ENCODE data around the gene CNGA2.
A peak's percentile ranks its signal among the peaks of the same experiment; 100 is the strongest.
"Not testable (repeated sequence)": the region's sequence is repeated elsewhere in the genome, so short reads cannot be mapped to it uniquely, and the experiment has no call there.

CNGA2 gene

GRCh38 chrX:151734446-151734845 lies at the start of gene CNGA2:
TSS of gene CNGA2 (plus strand) at chrX:151734746. CDS start at chrX:151738484, 3,738 bp downstream.
- DNase-seq (ENCODE audit: low read depth, low spot score): no peak

- no peak for DNase-seq (ENCODE audit: low read depth, low spot score)
Measured at GRCh38 chrX:151687635-151688034, 46.9 kb upstream of the CNGA2 start.

GRCh38 chrX:151688695-151689094 lies 45.9 kb upstream of the CNGA2 start:
- no peak for DNase-seq (ENCODE audit: low read depth, low spot score)

GRCh38 chrX:151692825-151693224 lies 41.7 kb upstream of the CNGA2 start:
- DNase-seq (ENCODE audit: low read depth, low spot score): no peak

GRCh38 chrX:151694121-151694520 lies 40.4 kb upstream of the CNGA2 start:
- no peak for DNase-seq (ENCODE audit: low read depth, low spot score)

- DNase-seq (ENCODE audit: low read depth, low spot score): no peak
Measured at GRCh38 chrX:151694661-151695582, 39.6 kb upstream of the CNGA2 start, which contains the start of gene PRRG3. TSS of gene PRRG3 (plus strand) at chrX:151695458. CDS start at chrX:151698815, 3,357 bp downstream.

- DNase-seq (ENCODE audit: low read depth, low spot score): no peak
Measured at GRCh38 chrX:151695583-151696340, 38.8 kb upstream of the CNGA2 start.

GRCh38 chrX:151697082-151697481 lies 37.5 kb upstream of the CNGA2 start:
- DNase-seq (ENCODE audit: low read depth, low spot score): not testable (repeated sequence)

- no peak for DNase-seq (ENCODE audit: low read depth, low spot score)
Measured at GRCh38 chrX:151697522-151697921, 37.0 kb upstream of the CNGA2 start.

GRCh38 chrX:151698485-151698884 lies 36.1 kb upstream of the CNGA2 start:
- no peak for DNase-seq (ENCODE audit: low read depth, low spot score)

- no peak for DNase-seq (ENCODE audit: low read depth, low spot score)
Measured at GRCh38 chrX:151699746-151700145, 34.8 kb upstream of the CNGA2 start.

- DNase-seq (ENCODE audit: low read depth, low spot score): no peak
Measured at GRCh38 chrX:151700581-151700980, 34.0 kb upstream of the CNGA2 start.

- DNase-seq (ENCODE audit: low read depth, low spot score): no peak
Measured at GRCh38 chrX:151701071-151701470, 33.5 kb upstream of the CNGA2 start.

- no peak for DNase-seq (ENCODE audit: low read depth, low spot score)
Measured at GRCh38 chrX:151701531-151701930, 33.0 kb upstream of the CNGA2 start.

- peak; percentile 17 for DNase-seq (ENCODE audit: low read depth, low spot score)
Measured at GRCh38 chrX:151702026-151702714, 32.4 kb upstream of the CNGA2 start.

- DNase-seq (ENCODE audit: low read depth, low spot score): no peak
Measured at GRCh38 chrX:151702741-151703340, 31.7 kb upstream of the CNGA2 start.

GRCh38 chrX:151703487-151703886 lies 31.1 kb upstream of the CNGA2 start:
- DNase-seq (ENCODE audit: low read depth, low spot score): peak; percentile 9

GRCh38 chrX:151704041-151704663 lies 30.4 kb upstream of the CNGA2 start:
- no peak for DNase-seq (ENCODE audit: low read depth, low spot score)

GRCh38 chrX:151708821-151709220 lies 25.7 kb upstream of the CNGA2 start:
- no peak for DNase-seq (ENCODE audit: low read depth, low spot score)

GRCh38 chrX:151710457-151710856 lies 24.1 kb upstream of the CNGA2 start:
- DNase-seq (ENCODE audit: low read depth, low spot score): no peak

GRCh38 chrX:151711154-151711553 lies 23.4 kb upstream of the CNGA2 start:
- DNase-seq (ENCODE audit: low read depth, low spot score): no peak

All from astrocyte of the hippocampus (primary cell).